Stomach (tissue), 9 donors: ENCODE results near the gene CNOT1. TPM values are rescaled to one million over a fixed set of nuclear protein-coding genes. Genes with fewer than 3 reads are reported as not detected.

Source experiments
- DNase-seq, 2 donors: peaks; one replicate each; pipeline versions ENCODE4 v3.0.0 to v3.0.0-alpha.2; 2013 to 2019
- H3K27ac ChIP-seq, 5 donors: fragments of 200-600 bp in 4 of 5; sonication (generic) in 4 of 5; one replicate each; pipeline ENCODE4 v1.5.1; 2013 to 2019; ENCODE audit warnings: mild to moderate bottlenecking in 1 of 5, moderate library complexity in 1 of 5
- H3K27me3 ChIP-seq, 3 donors: fragments of 200-600 bp; sonication (generic); one replicate each; pipeline ENCODE4 v1.5.1; 2017 to 2019; ENCODE audit warnings: mixed run types in 1 of 3
- H3K36me3 ChIP-seq, 4 donors: fragments of 200-600 bp; sonication (generic); 1 replicate in 3 of 4; 2 replicates in 1 of 4; pipeline ENCODE4 v1.5.1; 2016 to 2019
- H3K4me1 ChIP-seq, 4 donors: fragments of 200-600 bp; sonication (generic); one replicate each; pipeline ENCODE4 v1.5.1; 2016 to 2019
- H3K4me3 ChIP-seq, 4 donors: fragments of 200-600 bp; sonication (generic) in 3 of 4; one replicate each; pipeline ENCODE4 v1.5.1; 2016 to 2019; ENCODE audit warnings: mild to moderate bottlenecking in 1 of 4
- H3K9me3 ChIP-seq, 4 donors: fragments of 200-600 bp; sonication (generic); one replicate each; pipeline ENCODE4 v1.5.1; 2016 to 2019
- EP300 ChIP-seq: sonication (generic); formaldehyde crosslinking; IDR thresholded peaks from one replicate; pipeline ENCODE4 v1.6.1; 2017; ENCODE audit warnings: antibody characterized with exemption
- POLR2A ChIP-seq, 4 donors: fragments of 450-650 bp; IDR thresholded peaks; one replicate each; pipeline ENCODE4 v1.6.1; 2016; ENCODE audit warnings: antibody characterized with exemption in 4 of 4, control low read depth in 2 of 4, mild to moderate bottlenecking in 1 of 4, moderate library complexity in 1 of 4
- POLR2AphosphoS5 ChIP-seq, 3 donors: sonication (generic); formaldehyde crosslinking; IDR thresholded peaks; one replicate each; pipeline ENCODE4 v1.6.1; 2016; ENCODE audit warnings: antibody characterized with exemption in 3 of 3
- WGBS, 5 donors: extraction: QIAGEN DNeasy Blood & Tissue Kit in 3 of 5; methylation state at CpG; one replicate each; pipeline versions ENCODE4 v1.1.5 to v1.1.7; 2013 to 2018; 5-methylcytosine and 5-hydroxymethylcytosine counted together
- intact Hi-C: fragments of 100-400 bp; cut with DNase I; formaldehyde crosslinking; loops from one replicate; pipeline ENCODE4 v1.15.1; 2023; ENCODE audit warnings: low total_unique reads
- polyA plus RNA-seq, 3 donors: library from polyadenylated mRNA; stranded (reverse); fragments of 200-250 nt; gene quantifications; one replicate each; pipeline ENCODE4 v1.2.3, GENCODE V29; 2013
- total RNA-seq, 5 donors: library from RNA; depleted of rRNA; stranded (reverse); fragments of >200 nt; gene quantifications; one replicate each; pipeline versions ENCODE4 v1.1.0 to v1.2.3, GENCODE V29; 2014 to 2016
- TF ChIP-seq, protein P1 (sequence below), 7 experiments: fragments of 450-650 bp in 4 of 7; fragments of 200-600 bp in 3 of 7; sonication (generic) in 3 of 7; IDR thresholded peaks; one replicate each; pipeline ENCODE4 v1.5.1; 2016 to 2019; ENCODE audit warnings: antibody characterized with exemption in 7 of 7, control low read depth in 2 of 7, mild to moderate bottlenecking in 1 of 7
- donor health status: healthy with polysubstance abuse.
- donor health status: Bipolar disorder and iron deficiency.
- donor health status: healthy.

CNOT1 gene
- total and polyA plus RNA-seq, 8 donors: 39.9 to 282 (median 136) TPM

DNA sequence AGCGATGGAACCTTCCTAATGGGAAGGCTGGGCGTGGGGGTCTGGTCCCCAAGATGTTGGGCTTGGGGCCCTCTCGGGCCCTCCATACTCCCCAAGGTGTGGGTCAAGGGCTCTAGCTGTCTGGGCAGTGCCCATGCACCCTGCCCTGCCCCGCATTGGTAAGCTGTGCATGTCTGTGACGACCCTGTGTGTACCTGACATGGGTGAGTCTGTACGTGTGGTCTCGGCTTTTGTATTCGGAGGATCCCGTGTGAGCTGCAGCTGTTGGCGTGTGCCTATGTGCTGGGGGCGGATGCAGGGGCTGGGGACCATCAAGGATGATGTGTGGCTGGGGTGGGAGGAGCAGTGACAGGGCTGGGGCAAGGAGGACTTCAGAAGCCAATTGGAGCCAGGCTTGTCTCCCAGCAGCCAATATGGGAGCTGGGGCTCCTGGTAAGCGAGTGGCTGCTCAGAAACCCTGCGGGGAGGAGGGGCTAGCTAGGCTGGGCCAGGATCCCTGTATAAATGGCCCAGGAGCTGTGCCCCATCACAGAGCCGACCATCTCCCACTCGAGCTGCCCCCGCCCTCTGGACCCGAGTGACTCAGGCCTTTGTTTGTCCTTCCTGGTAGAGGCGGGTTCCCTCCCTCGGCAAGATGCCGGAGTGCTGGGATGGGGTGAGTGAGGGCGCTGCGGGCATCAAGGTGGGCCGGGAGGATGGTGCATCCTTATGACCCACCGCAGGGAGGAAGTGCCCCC, 129.8 kb downstream of the CNOT1 start, which contains the start of gene NDRG4:
NDRG4 (plus strand) TSS at position 529 of the 737 bp plus-strand sequence; CDS start at position 635, 106 bp downstream.
- H3K36me3 ChIP-seq: no peaks in the 10 kb centered on the region
- peak within 1 kb of the TSS; percentile 28 to 50 (median 33) for H3K4me3 ChIP-seq
- peak; percentile 49 to 92 for DNase-seq
- TF ChIP-seq POLR2A (IDR thresholded peaks at IDR 0.05) (no peak), POLR2AphosphoS5 (IDR thresholded peaks at IDR 0.05) (peak in 1 of 3 donors; percentile 10)
- TF ChIP-seq, protein P1, sequence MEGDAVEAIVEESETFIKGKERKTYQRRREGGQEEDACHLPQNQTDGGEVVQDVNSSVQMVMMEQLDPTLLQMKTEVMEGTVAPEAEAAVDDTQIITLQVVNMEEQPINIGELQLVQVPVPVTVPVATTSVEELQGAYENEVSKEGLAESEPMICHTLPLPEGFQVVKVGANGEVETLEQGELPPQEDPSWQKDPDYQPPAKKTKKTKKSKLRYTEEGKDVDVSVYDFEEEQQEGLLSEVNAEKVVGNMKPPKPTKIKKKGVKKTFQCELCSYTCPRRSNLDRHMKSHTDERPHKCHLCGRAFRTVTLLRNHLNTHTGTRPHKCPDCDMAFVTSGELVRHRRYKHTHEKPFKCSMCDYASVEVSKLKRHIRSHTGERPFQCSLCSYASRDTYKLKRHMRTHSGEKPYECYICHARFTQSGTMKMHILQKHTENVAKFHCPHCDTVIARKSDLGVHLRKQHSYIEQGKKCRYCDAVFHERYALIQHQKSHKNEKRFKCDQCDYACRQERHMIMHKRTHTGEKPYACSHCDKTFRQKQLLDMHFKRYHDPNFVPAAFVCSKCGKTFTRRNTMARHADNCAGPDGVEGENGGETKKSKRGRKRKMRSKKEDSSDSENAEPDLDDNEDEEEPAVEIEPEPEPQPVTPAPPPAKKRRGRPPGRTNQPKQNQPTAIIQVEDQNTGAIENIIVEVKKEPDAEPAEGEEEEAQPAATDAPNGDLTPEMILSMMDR (IDR thresholded peaks at IDR 0.05): no peak
- H3K27ac ChIP-seq: peak within 1 kb of the TSS in 1 of 5 donors; percentile 3
- H3K4me1 ChIP-seq: peaks cover 19 to 29% (median 24%) of the 10 kb centered on the region in 4 donors
- peaks cover 0 to 70% (median 35%) of the 10 kb centered on the region in 3 donors for H3K27me3 ChIP-seq
- WGBS, 5 donors: 14 to 59% (median 27%) methylated on average over 6 to 24 of the region's 24 CpGs
- no peaks in the 10 kb centered on the region for H3K9me3 ChIP-seq
- intact Hi-C loops: loop anchor here (10.0 kb wide), 1 partner anchor 145 kb away; no protein-coding TSS in a partner anchor

DNA sequence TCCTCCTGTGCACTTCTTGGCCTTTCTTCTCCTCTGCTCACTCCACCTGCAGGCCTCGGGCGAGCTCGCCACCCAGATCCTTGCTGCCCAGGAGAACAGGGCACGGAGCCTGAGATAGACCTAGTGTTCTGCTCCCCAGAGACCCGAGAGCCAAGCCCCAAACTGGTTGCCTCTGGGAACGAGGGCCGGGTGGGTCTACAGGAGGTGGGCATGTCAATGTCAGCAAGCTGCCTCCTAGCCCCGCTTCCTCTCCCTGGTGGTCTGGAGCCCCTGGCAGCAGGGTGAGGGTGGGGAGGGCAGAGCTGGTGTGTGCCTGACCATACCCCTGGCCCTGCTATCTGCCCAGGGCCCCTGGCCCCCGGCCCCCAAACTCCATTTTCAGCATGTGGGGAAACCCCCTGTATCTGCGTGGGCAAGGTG, 130.5 kb downstream of the CNOT1 start:
- intact Hi-C loops: no loop called here
- TF ChIP-seq POLR2A (IDR thresholded peaks at IDR 0.05) (no peak), EP300 (no peak), POLR2AphosphoS5 (IDR thresholded peaks at IDR 0.05) (no peak)
- TF ChIP-seq, protein P1 (IDR thresholded peaks at IDR 0.05): no peak
- no peak overlapping the region for H3K27ac ChIP-seq
- H3K4me1 ChIP-seq: peaks cover 19 to 29% (median 24%) of the 10 kb centered on the region in 4 donors
- peaks cover 0 to 64% (median 35%) of the 10 kb centered on the region in 3 donors for H3K27me3 ChIP-seq
- DNase-seq: no peak
- H3K36me3 ChIP-seq: no peaks in the 10 kb centered on the region
- H3K4me3 ChIP-seq: no peak overlapping the region
- H3K9me3 ChIP-seq: no peaks in the 10 kb centered on the region
- WGBS, 5 donors: 76 to 88% (median 80%) methylated on average over 6 to 10 of the region's 10 CpGs

DNA sequence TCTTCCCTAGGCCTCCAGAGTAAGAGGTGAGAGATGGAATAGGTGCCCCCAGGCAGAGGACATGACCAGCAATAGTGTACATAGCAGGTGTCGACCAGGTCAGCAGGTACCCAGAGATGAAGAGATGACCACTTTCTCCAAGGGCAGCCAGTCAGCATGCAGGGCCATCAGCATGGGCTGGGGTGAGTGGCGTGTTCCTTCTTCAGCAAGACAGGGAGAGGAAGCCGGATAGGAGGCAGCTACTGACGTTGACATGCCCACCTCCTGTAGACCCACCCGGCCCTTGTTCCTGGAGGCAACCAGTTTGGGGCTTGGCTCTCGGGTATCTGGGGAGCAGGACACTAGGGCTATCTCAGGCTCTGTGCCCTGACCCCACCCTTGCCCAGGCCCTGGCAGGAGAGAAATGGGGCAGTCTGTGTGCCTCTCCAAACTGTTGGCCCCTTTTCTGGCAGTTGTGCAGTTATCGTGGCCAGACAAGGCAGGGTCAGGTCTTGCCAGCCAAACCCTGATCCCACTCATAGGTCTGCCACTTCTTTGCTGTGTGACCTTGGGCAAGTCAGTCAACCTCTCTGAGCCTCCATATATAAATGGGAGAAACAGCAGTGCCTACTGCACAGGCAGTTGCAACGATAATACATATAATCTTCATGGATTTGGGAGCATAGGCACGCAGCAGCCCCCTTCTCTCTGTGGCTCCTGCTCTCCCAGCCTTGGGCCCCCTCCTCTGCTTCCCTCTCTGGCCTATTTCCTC, 131.1 kb downstream of the CNOT1 start:
- Histone ChIP-seq H3K36me3 (no peaks in the 10 kb centered on the region), H3K27me3 (peaks cover 0 to 64% (median 30%) of the 10 kb centered on the region in 3 donors), H3K27ac (no peak overlapping the region), H3K4me1 (peaks cover 19 to 29% (median 24%) of the 10 kb centered on the region in 4 donors), H3K9me3 (no peaks in the 10 kb centered on the region), H3K4me3 (no peak overlapping the region)
- intact Hi-C loops: no loop called here
- no peak for DNase-seq
- TF ChIP-seq, protein P1 (IDR thresholded peaks at IDR 0.05): no peak
- WGBS, 5 donors: 61 to 81% (median 72%) methylated on average over 7 to 9 of the region's 9 CpGs

DNA sequence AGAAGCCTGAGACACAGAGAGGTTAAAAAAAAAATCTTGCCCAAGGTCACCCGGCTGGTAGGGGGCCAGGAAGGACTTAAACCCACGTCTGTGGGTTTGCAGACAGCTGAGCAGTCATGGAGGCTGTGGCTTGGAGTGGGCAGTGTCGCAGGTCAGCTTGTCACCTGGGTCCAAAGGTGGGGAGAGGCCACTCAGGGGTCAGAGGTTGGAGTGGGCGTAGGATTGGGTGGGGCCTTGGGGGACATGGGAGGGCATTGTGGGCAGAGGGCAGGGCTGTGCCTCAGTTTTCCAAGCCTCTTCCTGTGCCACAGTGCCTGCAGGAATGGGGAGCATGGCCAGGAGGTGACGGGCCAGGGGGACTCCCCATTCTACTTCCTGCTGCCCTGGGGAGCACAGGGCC, 131.7 kb downstream of the CNOT1 start:
- peaks cover 0 to 60% (median 30%) of the 10 kb centered on the region in 3 donors for H3K27me3 ChIP-seq

More for the DNA sequence above, 131.7 kb downstream of the CNOT1 start:
- 37 to 55% (median 43%) methylated on average over 5 of the region's 5 CpGs for WGBS, 5 donors
- Histone ChIP-seq H3K4me1 (peaks cover 19 to 29% (median 24%) of the 10 kb centered on the region in 4 donors), H3K36me3 (no peaks in the 10 kb centered on the region), H3K27ac (no peak overlapping the region), H3K9me3 (no peaks in the 10 kb centered on the region), H3K4me3 (no peak overlapping the region)
- TF ChIP-seq POLR2A (IDR thresholded peaks at IDR 0.05): no peak
- TF ChIP-seq, protein P1 (IDR thresholded peaks at IDR 0.05): no peak
- TF ChIP-seq EP300: no peak
- TF ChIP-seq POLR2AphosphoS5 (IDR thresholded peaks at IDR 0.05): no peak
- intact Hi-C loops: no loop called here
- no peak for DNase-seq
